GM19025 (cell line): ENCODE data around the gene DEPP1.

Experiments
- ATAC-seq: cut with Tn5 transposase; IDR thresholded peaks from one replicate; pipeline ENCODE4 v1.9.1; 2021; ENCODE audit warnings: mild to moderate bottlenecking, low read depth, moderate library complexity; ENCODE audit not compliant: unreplicated experiment

The DEPP1 gene

GRCh38 chr10:44936314-44936975 lies 42.2 kb downstream of the DEPP1 start:
- no peak for ATAC-seq

- ATAC-seq: no peak
These were observed 42.7 kb downstream of the DEPP1 start for GRCh38 chr10:44935966-44936295.

- no peak for ATAC-seq
These were observed 43.2 kb downstream of the DEPP1 start for GRCh38 chr10:44935201-44935965.

- ATAC-seq: no peak
These were observed 44.0 kb downstream of the DEPP1 start for GRCh38 chr10:44934416-44935200.

GRCh38 chr10:44933451-44934321 lies 44.9 kb downstream of the DEPP1 start:
- ATAC-seq: no peak

- peak; percentile 92 for ATAC-seq
These were observed 45.8 kb downstream of the DEPP1 start for GRCh38 chr10:44932517-44933450.

- no peak for ATAC-seq
These were observed 46.7 kb downstream of the DEPP1 start for GRCh38 chr10:44931621-44932516.

GRCh38 chr10:44930904-44931620 lies 47.5 kb downstream of the DEPP1 start:
- ATAC-seq: no peak

- no peak for ATAC-seq
These were observed 49.0 kb downstream of the DEPP1 start for GRCh38 chr10:44929356-44930255.

- no peak for ATAC-seq
These were observed 50.1 kb downstream of the DEPP1 start for GRCh38 chr10:44928462-44928861.

- ATAC-seq: no peak
These were observed 51.3 kb downstream of the DEPP1 start for GRCh38 chr10:44927352-44927751.

- no peak for ATAC-seq
These were observed 51.8 kb downstream of the DEPP1 start for GRCh38 chr10:44926751-44927351.
